ENCODE measurements around the gene THAP8.
"Not testable (repeated sequence)": the region's sequence is repeated elsewhere in the genome, so short reads cannot be mapped to it uniquely, and the experiment has no call there.

Gene THAP8

DNA sequence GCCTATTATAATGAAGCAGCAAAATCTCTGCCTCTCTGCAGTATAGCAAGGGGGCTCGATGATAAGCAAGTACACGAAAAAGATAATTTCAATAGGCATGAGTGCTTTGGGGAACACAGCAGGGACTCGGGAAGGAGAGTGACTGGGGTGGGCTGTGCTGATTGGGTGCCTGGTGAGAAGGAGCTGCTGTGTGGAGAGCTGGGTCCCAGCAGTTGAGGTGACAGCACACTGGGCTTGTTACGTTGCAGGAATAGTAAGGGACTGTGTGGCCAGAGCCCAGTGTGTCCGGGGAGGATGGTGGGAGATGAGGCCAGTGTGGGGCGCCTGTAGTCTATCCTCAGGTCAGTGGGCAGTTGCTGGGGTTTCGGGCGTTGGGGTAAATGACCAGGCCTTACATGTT is 18.0 kb upstream of the THAP8 start:
- no peak for TF ChIP-seq EZH2phosphoT487 (IDR thresholded peaks at IDR 0.05; ENCODE audit: borderline replicate concordance, low read length)
- TF ChIP-seq, protein P1, sequence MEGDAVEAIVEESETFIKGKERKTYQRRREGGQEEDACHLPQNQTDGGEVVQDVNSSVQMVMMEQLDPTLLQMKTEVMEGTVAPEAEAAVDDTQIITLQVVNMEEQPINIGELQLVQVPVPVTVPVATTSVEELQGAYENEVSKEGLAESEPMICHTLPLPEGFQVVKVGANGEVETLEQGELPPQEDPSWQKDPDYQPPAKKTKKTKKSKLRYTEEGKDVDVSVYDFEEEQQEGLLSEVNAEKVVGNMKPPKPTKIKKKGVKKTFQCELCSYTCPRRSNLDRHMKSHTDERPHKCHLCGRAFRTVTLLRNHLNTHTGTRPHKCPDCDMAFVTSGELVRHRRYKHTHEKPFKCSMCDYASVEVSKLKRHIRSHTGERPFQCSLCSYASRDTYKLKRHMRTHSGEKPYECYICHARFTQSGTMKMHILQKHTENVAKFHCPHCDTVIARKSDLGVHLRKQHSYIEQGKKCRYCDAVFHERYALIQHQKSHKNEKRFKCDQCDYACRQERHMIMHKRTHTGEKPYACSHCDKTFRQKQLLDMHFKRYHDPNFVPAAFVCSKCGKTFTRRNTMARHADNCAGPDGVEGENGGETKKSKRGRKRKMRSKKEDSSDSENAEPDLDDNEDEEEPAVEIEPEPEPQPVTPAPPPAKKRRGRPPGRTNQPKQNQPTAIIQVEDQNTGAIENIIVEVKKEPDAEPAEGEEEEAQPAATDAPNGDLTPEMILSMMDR (IDR thresholded peaks at IDR 0.05; ENCODE audit: low read depth, low read length, poor library complexity, severe bottlenecking) = no peak
- no peaks in the 10 kb centered on the region for H4K20me1 ChIP-seq (ENCODE audit: control insufficient read depth, insufficient read depth, low read depth, low read length)
- no peak overlapping the region for H3K4me2 ChIP-seq (ENCODE audit: low read length)
- H3K27ac ChIP-seq (ENCODE audit: low read depth, low read length) = no peak overlapping the region
- no peaks in the 10 kb centered on the region for H3K4me1 ChIP-seq (ENCODE audit: control insufficient read depth, low read length)
- H3K4me3 ChIP-seq (ENCODE audit: low read length) = no peak overlapping the region
- H3K36me3 ChIP-seq (ENCODE audit: control insufficient read depth, low read length) = peaks cover 70% of the 10 kb centered on the region
- no peaks in the 10 kb centered on the region for H3K27me3 ChIP-seq (ENCODE audit: control insufficient read depth, low read length)
- H3F3A ChIP-seq (ENCODE audit: control insufficient read depth, insufficient read depth) = no peaks in the 10 kb centered on the region
- no peaks in the 10 kb centered on the region for H3K79me2 ChIP-seq (ENCODE audit: control insufficient read depth, low read length)
- H3K9me3 ChIP-seq (ENCODE audit: control insufficient read depth, insufficient read depth, low read length) = no peaks in the 10 kb centered on the region
- no peaks in the 10 kb centered on the region for H3K9me2 ChIP-seq (replicated peaks; ENCODE audit: control insufficient read depth, low read length)

DNA sequence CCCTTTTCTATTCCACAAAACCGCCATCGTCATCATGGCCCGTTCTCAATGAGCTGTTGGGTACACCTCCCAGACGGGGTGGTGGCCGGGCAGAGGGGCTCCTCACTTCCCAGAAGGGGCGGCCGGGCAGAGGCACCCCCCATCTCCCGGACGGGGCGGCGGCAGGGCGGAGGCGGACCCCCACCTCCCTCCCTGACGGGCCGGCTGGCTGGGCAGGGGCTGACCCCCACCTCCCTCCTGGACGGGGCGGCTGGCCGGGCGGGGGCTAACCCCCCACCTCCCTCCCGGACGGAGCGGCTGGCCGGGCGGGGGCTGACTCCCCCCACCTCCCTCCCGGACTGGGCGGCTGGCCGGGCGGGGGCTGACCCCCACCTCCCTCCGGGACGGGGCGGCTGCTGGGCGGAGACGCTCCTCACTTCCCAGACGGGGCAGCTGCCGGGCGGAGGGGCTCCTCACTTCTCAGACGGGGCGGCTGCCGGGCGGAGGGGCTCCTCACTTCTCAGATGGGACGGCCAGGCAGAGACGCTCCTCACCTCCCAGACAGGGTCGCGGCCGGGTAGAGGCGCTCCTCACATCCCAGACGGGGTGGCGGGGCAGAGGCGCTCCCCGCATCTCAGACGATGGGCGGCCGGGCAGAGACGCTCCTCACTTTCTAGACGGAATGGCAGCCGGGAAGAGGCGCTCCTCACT is 14.9 kb upstream of the THAP8 start:
- H3K9me3 ChIP-seq (ENCODE audit: control insufficient read depth, insufficient read depth, low read length); H3K9me2 ChIP-seq (replicated peaks; ENCODE audit: control insufficient read depth, low read length); H4K20me1 ChIP-seq (ENCODE audit: control insufficient read depth, insufficient read depth, low read depth, low read length); H3K27me3 ChIP-seq (ENCODE audit: control insufficient read depth, low read length); H3K4me3 ChIP-seq (ENCODE audit: low read length); H3F3A ChIP-seq (ENCODE audit: control insufficient read depth, insufficient read depth); H3K79me2 ChIP-seq (ENCODE audit: control insufficient read depth, low read length); H3K4me2 ChIP-seq (ENCODE audit: low read length); H3K27ac ChIP-seq (ENCODE audit: low read depth, low read length); H3K4me1 ChIP-seq (ENCODE audit: control insufficient read depth, low read length): not testable (repeated sequence)
- H3K36me3 ChIP-seq (ENCODE audit: control insufficient read depth, low read length) = peaks cover 71% of the 10 kb centered on the region

GRCh38 chr19:36067681-36068080 is 13.6 kb upstream of the THAP8 start:
- H3K27me3 ChIP-seq (ENCODE audit: control insufficient read depth, low read length) = no peaks in the 10 kb centered on the region
- H3K27ac ChIP-seq (ENCODE audit: low read depth, low read length) = no peak overlapping the region
- H3K36me3 ChIP-seq (ENCODE audit: control insufficient read depth, low read length) = peaks cover 69% of the 10 kb centered on the region
- no peaks in the 10 kb centered on the region for H3F3A ChIP-seq (ENCODE audit: control insufficient read depth, insufficient read depth)
- H3K4me2 ChIP-seq (ENCODE audit: low read length) = no peak overlapping the region
- no peaks in the 10 kb centered on the region for H3K4me1 ChIP-seq (ENCODE audit: control insufficient read depth, low read length)
- peaks cover 2% of the 10 kb centered on the region; the same call in 1 of the 2 replicates for H3K79me2 ChIP-seq (ENCODE audit: control insufficient read depth, low read length)
- no peak overlapping the region for H3K4me3 ChIP-seq (ENCODE audit: low read length)
- H3K9me2 ChIP-seq (replicated peaks; ENCODE audit: control insufficient read depth, low read length) = no peaks in the 10 kb centered on the region
- H4K20me1 ChIP-seq (ENCODE audit: control insufficient read depth, insufficient read depth, low read depth, low read length) = no peaks in the 10 kb centered on the region
- no peak for TF ChIP-seq EZH2phosphoT487 (IDR thresholded peaks at IDR 0.05; ENCODE audit: borderline replicate concordance, low read length)
- TF ChIP-seq, protein P1 (IDR thresholded peaks at IDR 0.05; ENCODE audit: low read depth, low read length, poor library complexity, severe bottlenecking) = no peak
- no peaks in the 10 kb centered on the region for H3K9me3 ChIP-seq (ENCODE audit: control insufficient read depth, insufficient read depth, low read length)

DNA sequence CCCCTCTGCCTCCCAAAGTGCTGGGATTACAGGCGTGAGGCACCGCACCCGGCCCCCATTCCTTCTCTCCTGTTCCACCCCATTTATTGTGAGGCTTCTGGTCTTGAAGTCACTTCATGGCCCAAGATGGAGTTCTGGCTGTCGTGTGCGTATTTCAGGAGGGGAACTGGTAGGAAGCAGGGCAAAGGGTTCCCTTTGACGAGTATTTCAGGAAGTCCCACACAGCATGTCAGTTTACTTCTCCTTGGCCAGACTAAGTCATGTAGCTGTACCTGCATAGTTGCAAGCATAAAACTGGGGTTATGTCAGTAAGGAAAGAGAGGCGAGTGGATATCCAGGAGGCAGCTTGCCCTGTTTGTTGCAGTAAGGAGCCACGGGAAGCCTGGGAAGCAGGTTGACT is 10.7 kb upstream of the THAP8 start:
- Histone ChIP-seq H3K9me3 (ENCODE audit: control insufficient read depth, insufficient read depth, low read length) (no peaks in the 10 kb centered on the region), H3K4me1 (ENCODE audit: control insufficient read depth, low read length) (no peaks in the 10 kb centered on the region), H3K4me2 (ENCODE audit: low read length) (no peak overlapping the region), H3K4me3 (ENCODE audit: low read length) (no peak overlapping the region), H4K20me1 (ENCODE audit: control insufficient read depth, insufficient read depth, low read depth, low read length) (no peaks in the 10 kb centered on the region), H3F3A (ENCODE audit: control insufficient read depth, insufficient read depth) (no peaks in the 10 kb centered on the region), H3K36me3 (ENCODE audit: control insufficient read depth, low read length) (peaks cover 72% of the 10 kb centered on the region), H3K9me2 (replicated peaks; ENCODE audit: control insufficient read depth, low read length) (no peaks in the 10 kb centered on the region), H3K79me2 (ENCODE audit: control insufficient read depth, low read length) (peaks cover 18% of the 10 kb centered on the region), H3K27me3 (ENCODE audit: control insufficient read depth, low read length) (no peaks in the 10 kb centered on the region), H3K27ac (ENCODE audit: low read depth, low read length) (no peak overlapping the region)
- TF ChIP-seq, protein P1 (IDR thresholded peaks at IDR 0.05; ENCODE audit: low read depth, low read length, poor library complexity, severe bottlenecking) = no peak
- no peak for TF ChIP-seq EZH2phosphoT487 (IDR thresholded peaks at IDR 0.05; ENCODE audit: borderline replicate concordance, low read length)
